ENCODE measurements around the gene SERPINA4. TPM values are rescaled to one million over a fixed set of nuclear protein-coding genes. Genes with fewer than 3 reads are reported as not detected.

SERPINA4 gene
- total RNA-seq, 1 experiment from 2014 or later: not detected

GRCh38 chr14:94612174-94612573 lies 50.9 kb downstream of the SERPINA4 start, which contains the start of gene SERPINA3:
Gene SERPINA3 (plus strand): TSS chr14:94612391. CDS start chr14:94614442, 2,051 bp downstream.
- Histone ChIP-seq H3K4me3 (no peak within 1 kb of the TSS), H3K9me2 (ENCODE audit: insufficient read depth) (no peaks in the 10 kb centered on the region), H3K27ac (no peak within 1 kb of the TSS), H2AFZ (no peak within 1 kb of the TSS), H3F3A (ENCODE audit: insufficient read depth, low read depth) (no peaks in the 10 kb centered on the region), H3K79me2 (ENCODE audit: low read depth) (no peaks in the 10 kb centered on the region), H3K9me3 (ENCODE audit: insufficient read depth, low read depth) (no peaks in the 10 kb centered on the region), H3K27me3 (ENCODE audit: insufficient read depth, low read depth) (no peaks in the 10 kb centered on the region), H3K4me1 (replicated peaks; ENCODE audit: insufficient read depth) (no peaks in the 10 kb centered on the region), H3K4me2 (no peak within 1 kb of the TSS), H3K36me3 (ENCODE audit: low read depth) (no peaks in the 10 kb centered on the region), H4K20me1 (ENCODE audit: insufficient read depth) (no peaks in the 10 kb centered on the region)
- POLR2A ChIA-PET (ENCODE audit: unreplicated experiment): no interaction called here
- DNase-seq: no peak
- no peak for TF ChIP-seq EZH2 (IDR thresholded peaks at IDR 0.05; ENCODE audit: low read depth)
- TF ChIP-seq, protein P1, sequence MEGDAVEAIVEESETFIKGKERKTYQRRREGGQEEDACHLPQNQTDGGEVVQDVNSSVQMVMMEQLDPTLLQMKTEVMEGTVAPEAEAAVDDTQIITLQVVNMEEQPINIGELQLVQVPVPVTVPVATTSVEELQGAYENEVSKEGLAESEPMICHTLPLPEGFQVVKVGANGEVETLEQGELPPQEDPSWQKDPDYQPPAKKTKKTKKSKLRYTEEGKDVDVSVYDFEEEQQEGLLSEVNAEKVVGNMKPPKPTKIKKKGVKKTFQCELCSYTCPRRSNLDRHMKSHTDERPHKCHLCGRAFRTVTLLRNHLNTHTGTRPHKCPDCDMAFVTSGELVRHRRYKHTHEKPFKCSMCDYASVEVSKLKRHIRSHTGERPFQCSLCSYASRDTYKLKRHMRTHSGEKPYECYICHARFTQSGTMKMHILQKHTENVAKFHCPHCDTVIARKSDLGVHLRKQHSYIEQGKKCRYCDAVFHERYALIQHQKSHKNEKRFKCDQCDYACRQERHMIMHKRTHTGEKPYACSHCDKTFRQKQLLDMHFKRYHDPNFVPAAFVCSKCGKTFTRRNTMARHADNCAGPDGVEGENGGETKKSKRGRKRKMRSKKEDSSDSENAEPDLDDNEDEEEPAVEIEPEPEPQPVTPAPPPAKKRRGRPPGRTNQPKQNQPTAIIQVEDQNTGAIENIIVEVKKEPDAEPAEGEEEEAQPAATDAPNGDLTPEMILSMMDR (conservative IDR thresholded peaks at IDR 0.05): no peak
- intact Hi-C loops (cut with micrococcal nuclease; ENCODE audit: unreplicated experiment): no loop called here
- no TSS peak for BruUV-seq (replicated peaks)
- CTCF ChIA-PET: no interaction called here

GRCh38 chr14:94612580-94613554 lies 51.6 kb downstream of the SERPINA4 start:
- H3K9me3 ChIP-seq (ENCODE audit: insufficient read depth, low read depth): no peaks in the 10 kb centered on the region
- POLR2A ChIA-PET (ENCODE audit: unreplicated experiment): no interaction called here
- H3K27ac ChIP-seq: no peak overlapping the region
- no peak for DNase-seq
- H3K27me3 ChIP-seq (ENCODE audit: insufficient read depth, low read depth): no peaks in the 10 kb centered on the region
- no peak overlapping the region for H3K4me2 ChIP-seq
- no TSS peak for BruUV-seq (replicated peaks)
- intact Hi-C loops (cut with micrococcal nuclease; ENCODE audit: unreplicated experiment): no loop called here
- CTCF ChIA-PET: no interaction called here
- no peaks in the 10 kb centered on the region for H3K79me2 ChIP-seq (ENCODE audit: low read depth)
- no peaks in the 10 kb centered on the region for H4K20me1 ChIP-seq (ENCODE audit: insufficient read depth)
- no peaks in the 10 kb centered on the region for H3F3A ChIP-seq (ENCODE audit: insufficient read depth, low read depth)
- H2AFZ ChIP-seq: no peak overlapping the region
- no peak for TF ChIP-seq EZH2 (IDR thresholded peaks at IDR 0.05; ENCODE audit: low read depth)
- TF ChIP-seq, protein P1 (conservative IDR thresholded peaks at IDR 0.05): no peak
- H3K9me2 ChIP-seq (ENCODE audit: insufficient read depth): no peaks in the 10 kb centered on the region
- H3K4me3 ChIP-seq: no peak overlapping the region
- no peaks in the 10 kb centered on the region for H3K4me1 ChIP-seq (replicated peaks; ENCODE audit: insufficient read depth)
- no peaks in the 10 kb centered on the region for H3K36me3 ChIP-seq (ENCODE audit: low read depth)

DNA sequence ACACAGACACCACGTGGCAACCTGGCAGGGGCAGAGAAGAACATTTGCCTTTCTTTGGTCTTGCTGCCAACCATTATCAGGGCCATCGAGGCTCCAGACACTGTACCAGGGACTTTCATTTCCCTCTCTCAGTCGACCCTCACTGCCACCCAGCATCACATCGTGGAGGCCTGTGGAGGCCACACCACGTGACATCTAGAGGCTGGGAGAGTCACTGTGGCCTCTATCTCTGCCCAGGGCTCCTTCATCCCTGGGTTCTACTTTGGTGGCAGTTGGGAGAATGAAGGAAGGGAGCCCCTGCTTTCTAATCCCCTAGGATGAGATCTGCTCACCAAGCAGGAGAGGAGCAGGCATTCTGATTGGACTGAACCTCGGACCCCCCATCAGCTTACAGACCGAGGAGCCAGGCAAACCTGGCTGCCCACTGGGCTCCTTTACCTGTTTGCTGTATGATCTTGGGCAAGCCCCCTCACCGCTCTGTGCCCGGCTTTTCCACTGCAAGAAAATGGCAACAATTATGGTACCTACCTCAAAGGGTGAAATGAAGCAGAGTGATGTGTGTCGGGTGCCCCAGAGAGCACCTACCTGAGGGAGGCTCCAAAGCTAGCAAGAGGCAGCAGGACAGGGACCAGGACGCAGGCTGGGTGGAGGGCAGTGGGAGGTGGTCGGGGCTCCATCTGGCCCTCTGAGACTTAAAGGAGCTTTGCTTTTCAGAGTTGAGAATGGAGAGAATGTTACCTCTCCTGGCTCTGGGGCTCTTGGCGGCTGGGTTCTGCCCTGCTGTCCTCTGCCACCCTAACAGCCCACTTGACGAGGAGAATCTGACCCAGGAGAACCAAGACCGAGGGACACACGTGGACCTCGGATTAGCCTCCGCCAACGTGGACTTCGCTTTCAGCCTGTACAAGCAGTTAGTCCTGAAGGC lies 52.7 kb downstream of the SERPINA4 start:
- Histone ChIP-seq H2AFZ (no peak overlapping the region), H3K79me2 (ENCODE audit: low read depth) (no peaks in the 10 kb centered on the region), H3K4me2 (no peak overlapping the region), H3K27me3 (ENCODE audit: insufficient read depth, low read depth) (no peaks in the 10 kb centered on the region), H3F3A (ENCODE audit: insufficient read depth, low read depth) (no peaks in the 10 kb centered on the region), H3K27ac (no peak overlapping the region), H3K36me3 (ENCODE audit: low read depth) (no peaks in the 10 kb centered on the region), H3K4me3 (no peak overlapping the region), H3K9me2 (ENCODE audit: insufficient read depth) (no peaks in the 10 kb centered on the region), H3K9me3 (ENCODE audit: insufficient read depth, low read depth) (no peaks in the 10 kb centered on the region), H4K20me1 (ENCODE audit: insufficient read depth) (no peaks in the 10 kb centered on the region), H3K4me1 (replicated peaks; ENCODE audit: insufficient read depth) (no peaks in the 10 kb centered on the region)
- ChIA-PET CTCF (no interaction called here), POLR2A (ENCODE audit: unreplicated experiment) (no interaction called here)
- no peak for TF ChIP-seq EZH2 (IDR thresholded peaks at IDR 0.05; ENCODE audit: low read depth)
- TF ChIP-seq, protein P1 (conservative IDR thresholded peaks at IDR 0.05): no peak
- DNase-seq: no peak
- intact Hi-C loops (cut with micrococcal nuclease; ENCODE audit: unreplicated experiment): no loop called here
- BruUV-seq (replicated peaks): no TSS peak

Data from PC-9 (cell line).